UCSD-AML1 (cell line): ENCODE results near the gene AXDND1.
A peak's percentile ranks its signal among the peaks of the same experiment; 100 is the strongest.
"Not testable (repeated sequence)": the region's sequence is repeated elsewhere in the genome, so short reads cannot be mapped to it uniquely, and the experiment has no call there.

Experiments used
- DNase-seq: peaks from one replicate; lab custom pipeline; 2025; ENCODE audit not compliant: unreplicated experiment; lab: John Stamatoyannopoulos, UW

Gene AXDND1

DNA sequence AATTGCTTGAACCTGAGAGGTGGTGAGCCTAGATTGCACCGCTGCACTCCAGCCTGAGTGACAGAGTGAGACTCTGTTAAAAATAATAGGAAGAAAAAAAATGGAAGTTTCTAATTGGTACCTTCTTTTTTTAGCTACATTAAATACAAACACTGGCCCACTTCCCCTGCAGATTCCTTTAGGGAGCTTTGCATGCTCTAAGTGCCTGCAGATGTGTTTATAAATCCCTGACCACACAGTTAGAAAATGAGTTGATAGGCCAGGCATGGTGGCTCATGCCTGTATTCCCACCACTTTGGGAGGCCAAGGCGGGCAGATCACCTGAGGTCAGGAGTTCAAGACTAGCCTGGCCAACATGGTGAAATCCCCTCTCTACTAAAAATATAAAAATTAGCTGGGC, 4.1 kb upstream of the AXDND1 start:
- not testable (repeated sequence) for DNase-seq

DNA sequence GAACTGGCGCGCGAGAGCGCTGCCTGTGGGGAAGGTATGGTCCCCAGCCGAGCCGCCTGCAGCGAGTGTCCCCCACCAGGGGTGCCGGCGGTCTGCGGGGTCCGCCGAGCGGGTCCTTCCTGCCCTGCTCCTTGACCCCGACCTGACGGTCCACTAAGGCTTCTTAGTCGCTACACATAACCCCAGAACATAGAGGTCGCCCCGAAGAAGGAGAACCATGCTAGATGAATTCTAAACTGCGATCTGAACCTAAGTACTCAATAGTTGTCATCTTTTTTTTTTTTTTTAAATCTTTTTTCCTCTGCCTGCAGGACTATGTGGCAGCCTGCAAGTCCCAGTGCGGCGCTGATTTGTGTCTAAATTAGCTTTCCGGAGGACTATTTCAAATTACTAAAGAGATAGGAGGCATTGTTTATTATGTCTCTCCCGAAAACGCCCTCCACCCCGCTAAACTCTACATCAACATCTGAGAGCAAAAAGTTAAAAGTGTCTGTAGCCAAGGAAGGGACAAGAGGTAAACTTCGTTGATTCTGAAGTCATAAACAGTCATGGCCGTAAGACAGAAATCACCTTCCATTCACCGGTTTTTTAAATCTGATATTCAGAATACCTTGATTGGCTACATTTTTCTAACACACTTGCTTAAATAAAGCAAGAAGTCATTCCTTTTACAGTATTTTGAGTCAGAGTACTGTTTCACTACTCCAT, 476 bp downstream of the AXDND1 start:
- DNase-seq, result no peak

DNA sequence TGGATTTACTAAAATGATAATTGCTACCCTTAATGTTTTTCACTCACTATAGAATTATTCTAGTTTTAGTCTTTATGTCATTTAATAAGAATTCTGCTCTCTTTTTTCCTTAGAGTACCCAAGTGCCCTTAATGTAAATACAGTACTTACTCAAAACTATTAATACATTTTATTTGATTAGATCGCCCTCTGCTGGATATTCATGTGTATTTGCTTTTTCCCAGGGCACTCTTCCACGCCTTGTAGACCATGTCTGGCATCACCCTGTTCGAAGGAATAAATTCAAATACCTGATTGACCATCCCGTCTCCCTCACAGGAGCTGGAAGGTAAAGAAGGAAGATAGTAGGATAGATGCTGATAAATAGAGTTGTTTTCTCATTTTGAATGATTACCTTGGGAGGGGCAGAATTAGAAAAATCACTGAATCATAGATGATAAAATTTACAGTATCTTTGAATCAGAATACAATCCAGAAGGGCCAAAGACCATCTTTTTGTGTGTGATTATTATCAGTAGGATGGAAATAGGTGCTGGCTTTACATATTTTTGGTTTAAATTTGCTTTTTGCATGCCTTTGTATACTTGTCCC, 4.1 kb downstream of the AXDND1 start:
- DNase-seq, result peak; percentile 9

DNA sequence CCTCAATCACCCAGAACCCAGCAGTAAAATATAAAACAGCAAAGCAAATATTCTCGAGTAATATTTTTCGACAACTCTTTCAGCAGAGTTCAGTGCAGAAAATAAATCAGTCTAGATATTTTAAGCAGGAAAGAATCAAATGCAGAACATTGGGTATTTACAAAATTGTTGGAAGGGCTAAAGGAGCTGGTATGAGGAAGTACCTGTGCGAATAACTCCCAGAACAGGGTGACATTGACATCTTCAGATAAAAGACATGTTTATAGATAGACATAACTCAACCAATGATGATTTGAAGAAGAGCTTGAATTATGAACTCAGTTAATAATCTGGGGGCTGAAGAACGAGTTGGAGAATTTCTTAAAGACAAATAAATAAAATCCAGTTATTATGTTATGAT, 6.4 kb downstream of the AXDND1 start:
- DNase-seq, result no peak

DNA sequence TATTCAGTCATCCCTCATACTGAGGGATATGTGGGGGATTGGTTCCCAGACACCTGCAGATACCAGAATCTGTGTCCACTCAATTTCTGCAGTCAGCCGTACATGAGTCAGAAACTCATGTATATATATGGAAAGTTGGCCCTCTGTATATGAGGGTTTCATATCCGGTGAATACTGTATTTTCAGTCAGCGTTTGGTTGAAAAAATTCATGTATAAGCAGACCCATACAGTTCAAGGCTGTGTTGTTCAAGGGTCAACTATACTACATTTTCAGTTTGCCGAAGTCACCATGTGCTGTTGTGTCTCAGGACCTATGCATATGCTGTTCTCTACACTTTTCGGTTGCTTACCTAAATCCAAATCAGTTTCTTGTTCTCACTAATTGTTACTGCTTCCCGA, 10.5 kb downstream of the AXDND1 start:
- no peak for DNase-seq

DNA sequence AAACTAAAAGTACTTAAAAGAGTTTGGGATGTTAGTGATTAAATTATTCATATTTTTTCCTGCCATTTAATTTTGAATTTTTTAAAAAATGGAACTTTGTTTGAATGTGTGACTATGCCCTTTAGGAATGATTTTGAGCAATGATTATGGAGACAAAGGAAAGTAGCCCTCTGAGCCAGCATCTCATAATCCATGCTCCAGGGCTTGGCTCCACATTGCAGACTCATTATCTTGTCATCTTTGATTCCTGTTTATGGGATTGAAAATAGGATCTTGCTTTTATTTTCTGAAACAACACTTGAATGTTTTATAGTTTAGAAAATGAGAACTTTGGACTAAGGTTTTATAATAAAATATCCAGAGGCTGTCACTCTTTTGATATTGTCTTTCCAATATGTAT, 14.5 kb downstream of the AXDND1 start:
- no peak for DNase-seq

DNA sequence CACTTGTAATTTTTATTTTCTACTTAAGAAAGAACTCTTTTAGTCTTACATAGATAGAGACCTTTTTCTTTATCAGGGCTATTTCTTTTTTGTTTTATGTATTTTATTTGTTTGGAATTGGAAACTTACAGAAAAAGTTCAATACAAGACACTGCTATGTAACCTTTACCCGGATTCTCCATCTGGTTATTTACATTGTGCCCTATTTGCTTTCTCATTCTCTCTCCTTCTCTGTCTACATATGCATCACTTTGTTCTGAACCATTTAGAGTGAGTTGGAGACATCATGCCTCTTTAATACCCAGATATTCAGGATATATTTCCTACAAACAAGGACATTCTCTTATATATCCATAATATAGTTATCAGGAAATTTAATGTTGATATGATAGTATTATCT, 18.3 kb downstream of the AXDND1 start:
- DNase-seq, result no peak

DNA sequence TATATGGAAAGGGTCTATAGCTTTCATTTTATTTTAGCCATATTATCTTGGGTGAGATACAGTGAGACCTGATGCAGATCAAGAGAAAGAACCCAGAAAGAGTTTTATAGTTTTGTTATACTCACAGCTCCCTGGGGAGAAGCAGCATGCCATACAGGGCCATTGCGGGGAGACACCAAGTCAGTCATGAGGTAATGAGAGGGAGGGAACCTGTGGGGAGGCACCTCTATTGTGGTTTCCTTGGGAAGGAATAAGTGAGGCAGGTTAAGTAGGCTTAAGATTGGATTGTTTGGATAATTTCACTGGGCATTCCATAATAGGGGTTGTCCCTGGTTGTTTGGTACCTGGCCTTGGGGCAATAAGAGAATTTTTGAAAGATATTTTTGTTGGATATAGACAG, 19.7 kb downstream of the AXDND1 start:
- DNase-seq, result no peak

DNA sequence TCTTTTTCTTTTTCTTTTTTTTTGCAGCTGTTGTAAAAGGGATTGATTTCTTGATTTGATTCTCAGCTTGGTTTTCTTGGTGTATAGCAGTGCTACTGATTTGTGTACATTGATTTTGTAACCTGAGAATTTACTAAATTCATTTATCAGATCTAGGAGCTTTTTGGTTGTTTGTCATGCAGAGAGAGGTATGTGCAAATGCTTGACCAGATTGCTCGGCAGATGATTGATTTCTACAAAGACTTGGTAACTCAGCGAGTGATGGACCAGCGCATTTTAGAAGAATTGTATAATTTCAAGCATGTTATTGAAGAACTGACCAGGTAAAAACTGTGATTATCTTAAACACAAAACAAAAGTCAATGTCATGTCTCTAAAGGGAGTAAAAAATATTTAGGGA, 27.9 kb downstream of the AXDND1 start:
- no peak for DNase-seq

DNA sequence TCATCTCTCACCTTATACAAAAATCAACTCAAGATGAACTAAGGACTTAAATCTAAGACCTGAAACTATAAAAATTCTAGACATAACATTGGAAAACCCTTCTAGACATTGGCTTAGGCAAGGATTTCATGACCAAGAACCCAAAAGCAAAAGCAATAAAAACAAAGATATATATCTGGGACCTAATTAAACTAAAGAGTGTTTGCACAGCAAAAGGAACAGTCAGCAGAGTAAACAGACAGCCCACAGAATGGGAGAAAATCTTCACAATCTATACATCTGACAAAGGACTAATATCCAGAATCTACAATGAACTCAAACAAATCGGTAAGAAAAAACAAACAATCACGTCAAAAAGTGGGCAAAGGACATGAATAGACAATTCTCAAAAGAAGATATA, 33.6 kb downstream of the AXDND1 start:
- not testable (repeated sequence) for DNase-seq

DNA sequence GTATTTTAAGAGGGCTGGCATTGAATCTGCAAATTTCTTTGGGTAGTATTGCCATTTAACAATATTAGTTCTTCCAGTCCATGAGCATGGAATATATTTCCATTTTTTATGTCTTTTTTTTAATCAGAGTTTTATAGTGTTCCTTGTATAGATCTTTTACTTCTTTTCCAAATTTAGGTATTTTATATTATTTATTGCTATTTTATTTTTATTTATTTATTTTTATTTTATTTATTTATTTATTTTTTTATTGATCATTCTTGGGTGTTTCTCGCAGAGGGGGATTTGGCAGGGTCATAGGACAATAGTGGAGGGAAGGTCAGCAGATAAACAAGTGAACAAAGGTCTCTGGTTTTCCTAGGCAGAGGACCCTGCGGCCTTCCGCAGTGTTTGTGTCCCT, 52.0 kb downstream of the AXDND1 start:
- DNase-seq, result not testable (repeated sequence)

DNA sequence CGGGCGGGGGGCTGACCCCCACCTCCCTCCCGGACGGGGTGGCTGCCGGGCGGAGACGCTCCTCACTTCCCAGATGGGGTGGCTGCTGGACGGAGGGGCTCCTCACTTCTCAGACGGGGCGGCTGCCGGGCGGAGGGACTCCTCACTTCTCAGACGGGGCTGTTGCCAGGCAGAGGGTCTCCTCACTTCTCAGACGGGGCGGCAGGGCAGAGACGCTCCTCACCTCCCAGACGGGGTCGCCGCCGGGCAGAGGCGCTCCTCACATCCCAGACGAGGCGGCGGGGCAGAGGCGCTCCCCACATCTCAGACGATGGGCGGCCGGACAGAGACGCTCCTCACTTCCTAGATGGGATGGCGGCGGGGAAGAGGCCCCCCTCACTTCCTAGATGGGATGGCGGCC, 52.9 kb downstream of the AXDND1 start:
- not testable (repeated sequence) for DNase-seq

DNA sequence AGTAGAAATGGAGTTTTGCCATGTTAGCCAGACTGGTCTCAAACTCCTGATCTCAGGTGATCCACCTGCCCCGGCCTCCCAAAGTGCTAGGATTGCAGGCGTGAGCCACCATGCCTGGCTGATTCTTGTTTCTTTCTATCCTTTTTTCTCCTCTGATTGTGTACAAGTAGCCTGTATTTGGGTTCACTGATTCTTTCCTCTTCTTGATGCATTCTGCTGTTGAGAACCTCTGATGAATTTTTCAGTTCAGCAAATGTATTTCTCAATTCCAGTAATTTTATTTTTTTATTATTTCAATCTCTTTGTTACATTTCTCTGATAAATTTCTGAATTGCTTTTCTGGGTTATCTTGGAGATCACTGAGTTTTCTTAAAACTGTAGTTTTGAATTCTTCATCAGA, 58.8 kb downstream of the AXDND1 start:
- DNase-seq, result no peak

DNA sequence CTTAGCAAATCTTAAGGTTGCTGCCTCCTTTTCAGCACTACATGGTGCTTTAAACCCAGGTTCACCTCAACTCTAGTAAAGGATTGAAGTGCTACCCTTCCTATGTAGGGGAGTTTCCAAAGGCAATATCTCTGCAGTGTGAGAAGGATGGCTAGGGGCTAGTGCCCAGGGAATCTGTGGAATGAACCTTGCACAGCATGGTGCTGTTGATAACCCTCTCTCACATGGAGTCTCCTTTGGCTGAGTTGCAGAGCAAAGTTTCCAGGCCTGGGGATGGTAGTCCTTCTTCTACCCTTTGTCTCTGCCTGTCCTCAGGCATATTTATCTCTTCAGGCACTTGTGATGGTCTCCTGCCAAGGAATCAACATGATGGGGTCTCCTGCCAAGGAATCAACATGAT, 59.4 kb downstream of the AXDND1 start:
- DNase-seq, result no peak

DNA sequence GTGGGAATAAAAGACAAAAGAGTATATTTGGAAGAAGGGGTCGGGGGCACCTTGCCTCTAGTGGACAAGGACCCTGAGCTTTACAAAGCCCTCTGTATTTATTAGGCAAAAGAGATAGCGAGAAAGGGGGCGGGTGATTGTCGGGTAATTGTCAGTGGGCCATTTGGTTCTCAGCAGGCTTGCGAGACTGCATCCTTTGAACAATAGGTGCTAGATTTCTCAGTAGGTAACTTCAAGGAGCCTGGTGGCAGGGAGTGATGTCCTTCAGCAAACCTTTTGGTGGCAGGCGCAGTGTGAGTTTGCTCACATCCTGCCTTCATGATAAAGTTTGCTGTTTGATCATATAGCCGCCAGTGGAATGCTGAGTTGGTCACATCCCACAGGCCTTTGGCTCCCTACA, 71.4 kb downstream of the AXDND1 start:
- DNase-seq, result no peak

DNA sequence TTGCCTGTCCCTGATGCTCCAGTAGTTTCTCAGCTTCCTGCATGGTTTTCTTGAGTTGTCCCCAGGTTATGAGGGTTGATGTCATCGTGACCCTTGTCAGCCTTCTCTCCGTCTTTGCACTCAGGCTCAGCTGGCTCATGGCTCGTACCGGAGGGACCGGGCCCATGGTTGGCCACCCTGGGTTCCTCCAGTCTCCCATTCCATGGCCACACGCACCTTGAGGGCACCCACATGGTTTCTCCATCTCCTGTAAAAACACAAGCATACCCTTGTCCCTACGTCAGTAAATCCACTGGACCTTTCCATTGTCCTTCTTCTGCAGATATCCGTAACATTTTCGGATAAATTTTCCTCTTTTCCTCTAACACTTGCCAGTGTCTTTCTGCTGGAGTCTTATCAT, 73.9 kb downstream of the AXDND1 start:
- DNase-seq, result not testable (repeated sequence)

DNA sequence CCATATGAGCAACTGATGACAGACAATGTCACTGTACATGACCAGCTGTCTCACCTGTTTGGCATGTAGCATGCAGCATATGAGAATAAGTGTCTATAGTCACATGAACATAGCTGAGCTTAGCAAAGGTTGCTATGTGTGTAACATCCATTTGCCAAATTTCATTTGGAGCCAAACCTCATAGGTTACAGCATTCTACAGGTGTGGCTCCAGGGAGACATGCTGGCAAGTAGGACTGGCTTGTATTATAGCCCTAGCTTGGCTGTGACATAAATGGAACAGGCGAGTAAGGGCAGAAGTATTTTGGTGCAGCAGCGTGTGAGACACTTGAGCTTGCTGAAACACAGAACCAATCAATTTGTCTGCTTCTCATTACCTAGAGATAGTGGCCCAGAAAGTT, 74.5 kb downstream of the AXDND1 start:
- DNase-seq, result not testable (repeated sequence)

DNA sequence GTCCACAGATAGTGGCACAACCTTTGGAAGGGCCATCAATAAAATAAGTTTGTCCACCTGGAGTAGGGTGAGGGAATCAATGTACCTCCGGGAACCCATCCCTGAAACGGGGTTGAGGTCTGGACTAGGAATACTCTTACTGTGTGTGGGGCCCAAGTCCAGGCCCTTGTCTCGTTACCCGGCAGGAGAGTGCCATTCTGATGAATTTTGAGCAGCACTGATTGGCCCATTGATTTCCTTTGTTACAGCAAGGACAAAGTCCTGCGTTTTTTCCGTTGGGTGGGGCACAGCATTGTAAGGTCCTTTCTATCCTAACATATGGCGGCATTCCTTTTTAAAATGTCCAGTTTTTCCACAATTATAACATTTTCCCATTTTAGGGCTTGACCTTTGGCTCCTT, 75.2 kb downstream of the AXDND1 start:
- DNase-seq, result no peak

DNA sequence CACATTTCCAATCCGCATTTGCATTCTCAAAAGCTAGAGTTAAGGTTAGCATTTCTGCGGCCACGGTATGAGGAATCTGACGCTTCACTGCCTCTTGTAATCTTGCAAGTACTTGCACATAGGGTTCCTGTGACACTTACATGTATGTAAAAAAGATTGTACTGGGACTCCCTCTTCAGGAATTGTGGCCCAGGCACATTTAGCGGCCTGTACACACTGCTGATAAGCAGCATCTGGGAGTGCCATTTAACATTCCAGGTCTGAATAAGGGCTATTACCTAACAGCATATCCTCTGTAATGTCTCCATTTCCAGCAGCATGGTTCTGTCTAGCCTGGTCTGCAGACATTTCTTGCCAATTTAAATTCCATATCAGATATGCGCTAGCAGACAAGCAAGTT, 75.7 kb downstream of the AXDND1 start:
- no peak for DNase-seq

DNA sequence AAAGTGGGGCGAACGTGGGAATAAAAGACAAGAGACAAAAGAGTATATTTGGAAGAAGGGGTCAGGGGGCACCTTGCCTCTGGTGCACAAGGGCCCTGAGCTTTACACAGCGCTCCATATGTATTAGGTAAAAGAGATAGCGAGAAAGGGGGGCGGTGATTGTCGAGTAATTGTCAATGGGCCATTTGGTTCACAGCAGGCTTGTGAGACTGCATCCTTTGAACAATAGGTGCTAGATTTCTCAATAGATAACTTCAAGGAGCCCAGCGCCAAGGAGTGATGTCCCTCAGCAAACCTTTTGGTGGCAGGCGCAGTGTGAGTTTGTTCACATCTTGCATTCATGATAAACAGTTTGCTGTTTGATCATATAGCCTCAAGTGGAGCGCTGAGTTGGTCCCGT, 77.1 kb downstream of the AXDND1 start:
- DNase-seq, result not testable (repeated sequence)

DNA sequence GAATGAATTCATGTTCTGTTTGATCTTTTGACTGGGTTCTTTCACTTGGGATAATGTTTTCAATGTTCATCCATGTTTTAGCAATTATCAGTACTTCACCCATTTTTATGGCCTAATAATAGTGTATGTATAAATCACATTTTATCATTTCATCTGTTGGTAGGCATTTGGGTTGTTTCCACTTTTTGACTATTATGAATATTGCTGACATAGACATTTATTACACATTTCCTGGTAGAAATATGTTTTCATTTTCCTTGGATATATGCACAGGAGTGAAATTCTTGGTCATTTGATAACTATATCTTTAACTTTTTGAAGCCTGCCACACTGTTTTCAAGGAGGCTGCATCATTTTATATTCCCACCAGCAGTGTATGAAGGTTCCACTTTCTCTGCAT, 79.8 kb downstream of the AXDND1 start:
- DNase-seq, result no peak

DNA sequence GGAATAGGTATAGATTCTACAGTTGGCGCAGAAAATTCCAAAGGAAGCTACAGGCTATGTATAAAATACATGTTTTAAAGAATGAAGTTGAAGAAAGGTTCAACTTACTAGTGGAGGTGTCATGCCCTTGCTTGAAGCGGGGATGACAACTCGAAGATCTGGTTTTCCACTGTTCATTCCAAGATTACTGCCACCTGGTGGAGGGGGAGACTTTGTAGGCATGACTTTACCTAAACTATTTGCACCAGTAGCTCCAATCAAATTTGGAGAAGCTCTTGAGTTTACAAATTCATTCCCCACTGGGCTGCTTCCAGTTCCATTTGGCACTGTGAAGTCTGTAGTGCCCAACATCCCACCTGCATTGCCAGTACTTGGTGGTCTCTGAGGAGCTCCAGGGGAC, 81.7 kb downstream of the AXDND1 start:
- DNase-seq, result no peak
